Stimulated activated naive CD8-positive, alpha-beta T cell treated with anti-CD3 and anti-CD28 coated beads, Interleukin-15, Interleukin-2, amounts not matched to agents 100 U/mL and 50 U/mL, for 24 hours (primary cell): ENCODE measurements around the gene TBX19.
"Not testable (repeated sequence)": the region's sequence is repeated elsewhere in the genome, so short reads cannot be mapped to it uniquely, and the experiment has no call there.

Experiments
- ATAC-seq: fragments of 150-1000 bp; cut with Tn5 transposase; one replicate; pipeline ENCODE4 v1.10.0; 2021
- DNase-seq: peaks from one replicate; pipeline ENCODE4 v3.0.0; 2021

Gene TBX19

GRCh38 chr1:168320149-168320548 lies 39.5 kb downstream of the TBX19 start:
- no peak for DNase-seq
- no peak for ATAC-seq

DNA sequence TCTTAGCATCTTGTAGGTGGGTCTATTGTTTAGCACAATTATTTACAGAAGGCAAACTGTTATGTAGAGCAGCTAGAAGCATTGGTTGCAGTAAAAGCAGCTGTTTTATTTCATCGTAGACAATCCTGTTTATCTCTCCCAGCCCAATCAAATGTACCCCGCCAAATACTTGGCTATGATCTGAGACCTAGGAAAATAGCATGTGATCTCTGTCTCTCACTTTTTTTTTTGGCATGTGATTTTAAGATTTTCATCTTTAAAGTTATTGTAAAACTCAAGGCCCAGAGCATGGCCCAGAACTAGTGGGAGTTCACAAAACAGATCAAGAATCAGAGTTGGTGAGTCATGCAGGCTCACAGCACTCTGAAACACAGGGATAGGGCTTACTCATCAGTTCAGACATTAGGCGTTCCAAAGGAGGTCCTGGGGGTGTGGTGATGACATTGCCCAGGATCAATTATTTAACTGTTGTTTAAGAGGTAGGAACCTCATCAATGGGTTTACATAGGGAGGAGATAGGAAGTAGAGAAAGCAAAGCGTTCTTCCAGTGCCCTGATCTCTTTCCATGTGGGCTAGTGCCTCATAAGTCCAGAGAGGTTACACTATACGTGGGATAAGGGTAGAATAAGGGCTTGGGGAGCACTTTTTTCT lies 40.2 kb downstream of the TBX19 start:
- DNase-seq, result no peak
- peak; percentile 61 for ATAC-seq

- ATAC-seq (peak; percentile 40), DNase-seq (no peak)
Observed at GRCh38 chr1:168321945-168322344, 41.3 kb downstream of the TBX19 start.

GRCh38 chr1:168324745-168325425 lies 44.2 kb downstream of the TBX19 start:
- ATAC-seq, result no peak
- no peak for DNase-seq

GRCh38 chr1:168328731-168329364 lies 48.2 kb downstream of the TBX19 start:
- no peak for ATAC-seq

GRCh38 chr1:168330285-168330684 lies 49.6 kb downstream of the TBX19 start:
- DNase-seq (no peak), ATAC-seq (no peak)

More at GRCh38 chr1:168328731-168329364, 48.2 kb downstream of the TBX19 start:
- DNase-seq, result no peak

- ATAC-seq, result no peak
- no peak for DNase-seq
Observed at GRCh38 chr1:168331569-168331968, 50.9 kb downstream of the TBX19 start.

GRCh38 chr1:168333562-168334276 lies 53.0 kb downstream of the TBX19 start:
- ATAC-seq (no peak), DNase-seq (no peak)

GRCh38 chr1:168335500-168335899 lies 54.8 kb downstream of the TBX19 start:
- ATAC-seq (no peak), DNase-seq (no peak)

DNA sequence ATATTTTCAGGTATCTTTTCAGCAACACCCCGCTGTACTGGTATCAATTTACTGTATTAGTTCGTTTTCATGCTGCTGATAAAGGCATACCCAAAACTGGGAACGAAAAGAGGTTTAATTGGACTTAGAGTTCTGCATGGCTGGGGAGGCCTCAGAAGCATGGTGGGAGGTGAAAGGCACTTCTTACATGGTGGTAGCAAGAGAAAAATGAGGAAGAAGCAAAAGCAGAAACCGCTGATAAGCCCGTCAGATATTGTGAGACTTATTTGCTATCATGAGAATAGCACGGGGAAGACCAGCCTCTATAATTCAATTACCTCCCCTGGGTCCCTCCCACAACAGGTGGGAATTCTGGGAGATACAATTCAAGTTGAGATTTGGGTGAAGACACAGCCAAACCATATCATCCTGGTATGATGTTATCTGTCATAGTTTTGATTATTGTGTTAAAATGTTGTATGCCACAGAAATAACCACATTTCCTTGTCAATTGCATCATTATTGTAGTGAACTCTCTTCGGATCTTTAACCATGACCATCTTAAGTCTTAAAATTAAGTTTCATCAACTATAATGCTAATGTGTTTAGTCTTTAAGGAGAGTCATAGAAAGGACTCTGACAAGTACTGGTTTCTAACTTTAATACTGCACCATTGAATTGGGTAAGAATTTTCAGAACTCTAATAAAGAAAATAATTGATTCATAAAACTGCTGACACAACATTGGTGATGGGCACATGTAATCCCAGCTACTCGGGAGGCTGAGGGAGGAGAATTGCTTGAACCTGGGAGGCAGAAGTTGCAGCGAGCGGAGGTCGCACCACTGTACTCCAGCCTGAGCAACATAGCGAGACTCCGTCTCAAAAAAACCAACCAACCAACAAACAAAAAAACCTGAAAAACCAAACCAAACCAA lies 58.2 kb downstream of the TBX19 start:
- no peak for ATAC-seq
- DNase-seq, result no peak

DNA sequence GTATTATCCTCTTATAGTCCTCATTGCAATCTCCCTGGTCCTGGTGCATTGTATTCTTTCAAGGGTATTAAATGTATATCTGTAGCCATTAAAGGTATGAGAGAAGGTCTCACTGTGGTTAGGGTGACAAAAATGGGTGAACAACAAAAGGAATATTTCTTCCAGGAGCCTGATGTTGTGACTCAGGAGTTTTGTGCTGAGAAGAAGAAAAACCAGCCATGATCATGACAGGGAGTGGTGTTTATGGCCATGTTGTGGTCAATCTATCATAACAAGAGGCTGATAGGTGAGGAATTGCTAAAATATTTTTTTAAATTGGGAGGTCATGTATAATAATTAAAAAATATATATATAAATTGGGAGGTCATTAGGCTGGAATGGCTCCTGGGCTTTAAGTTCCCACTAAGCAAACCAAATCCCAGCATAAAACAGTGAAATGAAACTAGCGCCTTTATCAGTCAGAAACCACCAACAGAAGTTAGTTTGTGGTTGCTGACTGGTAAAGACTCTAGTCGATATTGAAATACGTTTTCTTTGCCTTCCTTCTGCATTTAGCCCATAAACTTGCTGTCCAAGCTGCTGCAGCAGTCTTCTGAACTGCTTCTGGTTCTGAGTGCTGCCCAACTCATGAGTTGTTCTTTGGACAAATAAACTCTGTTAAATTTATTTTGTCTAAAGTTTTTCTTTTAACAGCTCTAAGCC lies 60.3 kb downstream of the TBX19 start:
- peak; percentile 44 for ATAC-seq
- DNase-seq, result no peak

DNA sequence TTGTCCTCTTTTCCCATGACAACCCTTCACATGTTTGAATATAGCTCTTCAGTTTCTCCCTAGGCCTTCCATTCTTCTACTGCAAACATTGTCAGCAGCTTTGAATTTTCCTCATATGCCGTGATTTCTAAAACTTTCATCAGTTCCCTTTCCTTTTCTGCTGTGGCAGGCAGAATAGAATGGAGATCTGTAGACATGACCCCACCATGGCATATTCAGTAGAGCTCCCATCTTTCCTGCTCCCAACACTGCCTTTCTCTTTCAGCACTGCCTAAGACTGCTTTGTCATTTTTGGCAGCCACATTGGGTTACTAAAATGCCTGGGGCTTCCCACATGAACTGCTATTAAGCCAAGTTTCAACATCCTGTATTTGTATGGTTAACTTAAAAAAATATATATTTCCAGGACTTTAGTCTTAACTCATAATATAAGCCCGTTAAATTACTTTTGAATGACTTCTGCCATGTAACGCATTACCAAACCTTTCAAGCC lies 60.9 kb downstream of the TBX19 start:
- DNase-seq (no peak), ATAC-seq (no peak)

DNA sequence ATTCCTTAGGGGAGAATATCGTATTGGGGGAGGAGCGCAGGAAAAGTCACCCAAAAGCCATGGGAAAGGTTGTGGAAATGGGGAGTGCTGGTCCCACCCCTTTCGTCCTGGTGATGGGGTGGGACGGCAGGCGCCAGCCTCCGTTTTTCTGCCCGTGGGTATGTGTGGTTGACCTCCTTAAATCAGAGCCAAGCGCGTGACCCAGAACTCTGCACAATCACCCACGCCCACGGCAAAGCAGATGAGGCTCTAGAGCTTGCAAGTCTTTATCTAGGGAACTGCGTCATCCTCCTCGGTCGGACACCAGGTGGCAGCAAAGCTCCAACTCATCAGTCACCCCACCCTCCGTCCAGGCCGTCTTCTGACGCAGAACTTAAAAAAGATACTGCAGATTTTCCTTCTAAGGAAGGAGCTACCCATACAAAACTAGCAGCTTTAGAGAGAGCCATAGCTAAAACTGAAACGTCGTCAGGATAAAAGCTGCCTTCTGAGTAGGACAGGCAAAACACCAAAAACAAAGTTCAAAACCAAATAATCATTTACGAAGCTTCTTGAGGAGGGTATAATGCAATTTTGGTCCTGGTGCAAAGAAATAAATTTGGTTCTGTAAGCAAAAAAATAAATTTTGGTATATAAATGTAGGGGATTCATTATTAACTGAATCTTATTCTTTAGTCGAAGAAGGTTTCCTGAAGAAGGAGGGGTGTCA lies 62.0 kb downstream of the TBX19 start:
- DNase-seq, result peak; percentile 87

GRCh38 chr1:168343566-168343965 lies 62.9 kb downstream of the TBX19 start:
- DNase-seq, result no peak
- no peak for ATAC-seq

More for the DNA sequence above, 62.0 kb downstream of the TBX19 start:
- peak; percentile 97 for ATAC-seq

DNA sequence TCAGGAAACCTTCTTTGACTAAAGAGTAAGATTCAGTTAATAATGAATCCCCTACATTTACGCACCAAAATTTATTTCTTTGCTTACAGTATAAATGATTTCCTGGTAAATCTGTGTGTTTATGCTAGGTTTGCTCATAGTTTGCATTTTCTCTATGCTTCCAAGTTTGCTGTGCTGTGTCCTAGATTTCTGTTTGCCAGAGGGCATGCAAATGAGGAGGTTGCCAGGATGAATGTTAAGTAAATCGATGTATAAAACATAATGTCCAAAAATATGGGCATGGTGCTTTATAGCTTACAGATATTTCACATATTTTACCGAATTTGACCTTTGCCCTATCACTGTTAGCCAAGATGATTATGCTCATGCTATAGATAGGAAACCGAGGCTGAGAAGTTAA lies 63.8 kb downstream of the TBX19 start:
- DNase-seq (no peak), ATAC-seq (no peak)

- DNase-seq, result no peak
- ATAC-seq, result no peak
Observed at GRCh38 chr1:168345939-168346338, 65.3 kb downstream of the TBX19 start.

DNA sequence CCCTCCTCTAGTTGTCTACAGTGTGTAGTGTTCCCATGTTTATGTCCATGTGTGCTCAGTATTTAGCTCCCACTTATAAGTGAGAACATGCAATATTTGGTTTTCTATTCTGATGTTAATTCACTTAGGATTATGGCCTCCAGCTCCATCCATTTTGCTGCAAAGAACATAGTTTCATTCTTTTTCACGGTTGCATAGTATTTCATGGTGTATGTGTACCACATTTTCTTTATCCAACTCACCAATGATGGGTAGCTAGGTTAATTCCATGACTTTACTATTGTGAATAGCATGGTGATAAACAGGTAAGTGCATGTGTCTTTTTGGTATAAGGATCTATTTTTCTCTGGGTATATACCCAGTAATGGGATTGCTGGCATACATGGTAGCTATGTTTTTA lies 67.0 kb downstream of the TBX19 start:
- DNase-seq (no peak), ATAC-seq (no peak)

GRCh38 chr1:168348146-168348709 lies 67.6 kb downstream of the TBX19 start:
- ATAC-seq, result peak; percentile 43
- no peak for DNase-seq

GRCh38 chr1:168354335-168355269 lies 73.9 kb downstream of the TBX19 start:
- not testable (repeated sequence) for DNase-seq, ATAC-seq
